ENCODE results near the gene PRR33. TPM values are rescaled to one million over a fixed set of nuclear protein-coding genes. Genes with fewer than 3 reads are reported as not detected.

The PRR33 gene
- total RNA-seq, 2 donors from 2014 or later, result not detected

Small RNAs within 50 kb of the gene (microRNA-seq; reads per million reads assigned to microRNA genes)
- gene MIR4298, result 0 reads per million in 2 donors
- gene MIR7847, result 0 reads per million in 2 donors

Other genes with a start within 250 kb of the PRR33 start
- gene KRTAP5-6, start 194.7 kb downstream of the PRR33 start, total RNA-seq, result not detected
- gene IFITM10, start 141.3 kb downstream of the PRR33 start, total RNA-seq, result 1 to 10 TPM in 1 of 2 donors, under 1 TPM in 1; 0.87 to 1.7 TPM
- gene CTSD, start 128.0 kb downstream of the PRR33 start, total RNA-seq, result 1,000 to 10,000 TPM; 1,016 to 1,279 TPM
- gene SYT8, start 56.9 kb downstream of the PRR33 start, total RNA-seq, result 1 to 10 TPM in 1 of 2 donors, under 1 TPM in 1; 0.75 to 4.6 TPM
- gene TNNI2, start 52.9 kb downstream of the PRR33 start, total RNA-seq, result under 1 TPM in 1 of 2 donors, not detected in 1; 0.92 TPM
- gene LSP1, start 38.8 kb downstream of the PRR33 start, total RNA-seq, result 10 to 100 TPM in 1 of 2 donors, 1 to 10 TPM in 1; 9.9 to 28.6 TPM
- gene TNNT3, start 27.8 kb upstream of the PRR33 start, total RNA-seq, result under 1 TPM in 1 of 2 donors, not detected in 1; 0.73 TPM
- gene MRPL23, start 55.4 kb upstream of the PRR33 start, total RNA-seq, result 10 to 100 TPM; 65.8 to 79.0 TPM
- 10 to 100 TPM in 1 of 2 donors, 1 to 10 TPM in 1; 7.4 to 14.2 TPM for gene H19, start 105.9 kb upstream of the PRR33 start, total RNA-seq
- 10 to 100 TPM in 1 of 2 donors, 1 to 10 TPM in 1; 7.3 to 10.8 TPM for gene IGF2, start 247.5 kb upstream of the PRR33 start, total RNA-seq

Measured in left colon (tissue), 2 donors.